ENCODE results near the gene GBP3. TPM values are rescaled to one million over a fixed set of nuclear protein-coding genes. Genes with fewer than 3 reads are reported as not detected.
"Not testable (repeated sequence)": the region's sequence is repeated elsewhere in the genome, so short reads cannot be mapped to it uniquely, and the experiment has no call there.

Gene GBP3
- 79.7 TPM for total RNA-seq

GRCh38 chr1:89022167-89022959 lies at the start of gene GBP3:
Gene GBP3 (minus strand): TSS chr1:89022866. CDS start chr1:89020721, 2,145 bp downstream.
- DNase-seq (ENCODE audit: low spot score): no peak

GRCh38 chr1:89070509-89070908 lies 47.8 kb upstream of the GBP3 start:
- DNase-seq (ENCODE audit: low spot score): no peak

GRCh38 chr1:89069951-89070350 lies 47.3 kb upstream of the GBP3 start:
- no peak for DNase-seq (ENCODE audit: low spot score)

GRCh38 chr1:89068291-89068690 lies 45.6 kb upstream of the GBP3 start:
- no peak for DNase-seq (ENCODE audit: low spot score)

- DNase-seq (ENCODE audit: low spot score): no peak
Observed at GRCh38 chr1:89065079-89065868, 42.6 kb upstream of the GBP3 start, which contains the start of gene GBP1. Gene GBP1 (minus strand): TSS chr1:89065208. CDS start chr1:89063234, 1,974 bp downstream.

- DNase-seq (ENCODE audit: low spot score): no peak
Observed at GRCh38 chr1:89064632-89065031, 42.0 kb upstream of the GBP3 start.

- no peak for DNase-seq (ENCODE audit: low spot score)
Observed at GRCh38 chr1:89063094-89063493, 40.4 kb upstream of the GBP3 start.

- DNase-seq (ENCODE audit: low spot score): no peak
Observed at GRCh38 chr1:89060091-89060490, 37.4 kb upstream of the GBP3 start.

GRCh38 chr1:89051955-89052312 lies 29.3 kb upstream of the GBP3 start:
- no peak for DNase-seq (ENCODE audit: low spot score)

- no peak for DNase-seq (ENCODE audit: low spot score)
Observed at GRCh38 chr1:89051300-89051954, 28.8 kb upstream of the GBP3 start.

- no peak for DNase-seq (ENCODE audit: low spot score)
Observed at GRCh38 chr1:89050649-89051033, 28.0 kb upstream of the GBP3 start.

GRCh38 chr1:89049901-89050648 lies 27.4 kb upstream of the GBP3 start:
- not testable (repeated sequence) for DNase-seq (ENCODE audit: low spot score)

- not testable (repeated sequence) for DNase-seq (ENCODE audit: low spot score)
Observed at GRCh38 chr1:89049187-89049586, 26.5 kb upstream of the GBP3 start.

- no peak for DNase-seq (ENCODE audit: low spot score)
Observed at GRCh38 chr1:89047734-89048133, 25.1 kb upstream of the GBP3 start.

- not testable (repeated sequence) for DNase-seq (ENCODE audit: low spot score)
Observed at GRCh38 chr1:89046318-89047183, 23.9 kb upstream of the GBP3 start.

GRCh38 chr1:89044970-89045721 lies 22.5 kb upstream of the GBP3 start:
- no peak for DNase-seq (ENCODE audit: low spot score)

- no peak for DNase-seq (ENCODE audit: low spot score)
Observed at GRCh38 chr1:89043940-89044339, 21.3 kb upstream of the GBP3 start.

- no peak for DNase-seq (ENCODE audit: low spot score)
Observed at GRCh38 chr1:89042491-89042890, 19.8 kb upstream of the GBP3 start.

- DNase-seq (ENCODE audit: low spot score): no peak
Observed at GRCh38 chr1:89041721-89042120, 19.1 kb upstream of the GBP3 start.

GRCh38 chr1:89041119-89041641 lies 18.5 kb upstream of the GBP3 start:
- no peak for DNase-seq (ENCODE audit: low spot score)
